Adrenal gland (tissue), 12 donors: ENCODE data around the gene PRDM10. TPM values are rescaled to one million over a fixed set of nuclear protein-coding genes. Genes with fewer than 3 reads are reported as not detected.

Experiments
- DNase-seq, 7 donors: peaks; one replicate each; pipeline ENCODE4 v3.0.0-alpha.2; 2019 to 2020
- H3K27ac ChIP-seq, 5 donors: fragments of 200-600 bp; sonication (generic) in 4 of 5; 1 replicate in 3 of 5; 2 replicates in 2 of 5; pipeline versions ENCODE4 v1.5.1 to v1.8.0; 2016 to 2020; ENCODE audit warnings: mild to moderate bottlenecking in 1 of 5
- H3K27me3 ChIP-seq: fragments of 200-600 bp; 2 replicates; pipeline ENCODE4 v1.8.0; 2021
- H3K36me3 ChIP-seq, 2 donors: fragments of 200-600 bp; replicated peaks in 1 of 2; 1 replicate in 1 of 2; 2 replicates in 1 of 2; pipeline versions ENCODE4 v1.5.1 to v1.8.0; 2018 to 2022
- H3K4me1 ChIP-seq, 2 donors: fragments of 200-600 bp; replicated peaks in 1 of 2; 1 replicate in 1 of 2; 2 replicates in 1 of 2; pipeline versions ENCODE4 v1.5.1 to v1.8.0; 2018 to 2021
- H3K4me3 ChIP-seq, 4 donors: fragments of 200-600 bp; sonication (generic) in 3 of 4; one replicate each; pipeline ENCODE4 v1.5.1; 2016 to 2018
- H3K9me3 ChIP-seq, 3 donors: fragments of 200-600 bp; sonication (generic) in 1 of 3; replicated peaks in 1 of 3; 1 replicate in 2 of 3; 2 replicates in 1 of 3; pipeline versions ENCODE4 v1.5.1 to v1.8.0; 2016 to 2021
- POLR2A ChIP-seq, 2 donors: fragments of 450-650 bp; IDR thresholded peaks; one replicate each; pipeline ENCODE4 v1.6.1; 2017; ENCODE audit warnings: antibody characterized with exemption in 2 of 2, mild to moderate bottlenecking in 2 of 2, moderate library complexity in 1 of 2
- WGBS, 4 donors: extraction: QIAGEN DNeasy Blood & Tissue Kit in 2 of 4; methylation state at CpG; one replicate each; pipeline versions ENCODE4 v1.1.5 to v1.1.7; 2013 to 2017; 5-methylcytosine and 5-hydroxymethylcytosine counted together
- intact Hi-C, 2 donors: fragments of 100-400 bp; cut with DNase I; formaldehyde crosslinking; loops; one replicate each; pipeline versions ENCODE4 v1.14.1 to v1.15.0; 2022 to 2023
- polyA plus RNA-seq, 3 donors: library from polyadenylated mRNA; stranded (reverse); fragments of 200-250 nt in 2 of 3; fragments of 350-450 nt in 1 of 3; fragmentation: Illumina TruSeq in 1 of 3; extraction: RNeasy Lipid Tissue Mini Kit (QIAGEN cat#74804) in 1 of 3; gene quantifications; one replicate each; pipeline ENCODE4 v1.2.3, GENCODE V29; 2013 to 2014
- total RNA-seq, 9 donors: library from RNA; depleted of rRNA in 4 of 9; stranded (reverse); fragments of >200 nt in 4 of 9; fragments of 120-200 nt in 1 of 9; fragmentation: NEBNext Ultra II Directional in 1 of 9; extraction: Animal tissue kit (Norgen Biotek cat#: 25700) in 1 of 9; gene quantifications; one replicate each; pipeline versions ENCODE4 v1.1.0 to v1.2.4, GENCODE V29; 2013 to 2023
- TF ChIP-seq, protein P1 (sequence below), 6 experiments: fragments of 450-650 bp in 4 of 6; fragments of 200-600 bp in 2 of 6; sonication (generic) in 1 of 6; IDR thresholded peaks; 1 replicate in 5 of 6; 2 replicates in 1 of 6; pipeline versions ENCODE4 v1.5.1 to v1.8.0; 2016 to 2021; ENCODE audit warnings: antibody characterized with exemption in 6 of 6, mild to moderate bottlenecking in 2 of 6, moderate library complexity in 1 of 6
- donor health status: healthy with polysubstance abuse.
- donor health status: Bipolar disorder and iron deficiency.
- donor health status: DM: yes; HTN: yes; CAD: no.
- donor health status: DM: no; HTN: no; CAD: no.
- donor health status: DM: no; HTN: no; CAD: no.
- donor health status: DM: yes; HTN: yes; CAD: no.

PRDM10 gene
- total and polyA plus RNA-seq, 12 donors: 2.3 to 10.1 (median 6.4) TPM

DNA sequence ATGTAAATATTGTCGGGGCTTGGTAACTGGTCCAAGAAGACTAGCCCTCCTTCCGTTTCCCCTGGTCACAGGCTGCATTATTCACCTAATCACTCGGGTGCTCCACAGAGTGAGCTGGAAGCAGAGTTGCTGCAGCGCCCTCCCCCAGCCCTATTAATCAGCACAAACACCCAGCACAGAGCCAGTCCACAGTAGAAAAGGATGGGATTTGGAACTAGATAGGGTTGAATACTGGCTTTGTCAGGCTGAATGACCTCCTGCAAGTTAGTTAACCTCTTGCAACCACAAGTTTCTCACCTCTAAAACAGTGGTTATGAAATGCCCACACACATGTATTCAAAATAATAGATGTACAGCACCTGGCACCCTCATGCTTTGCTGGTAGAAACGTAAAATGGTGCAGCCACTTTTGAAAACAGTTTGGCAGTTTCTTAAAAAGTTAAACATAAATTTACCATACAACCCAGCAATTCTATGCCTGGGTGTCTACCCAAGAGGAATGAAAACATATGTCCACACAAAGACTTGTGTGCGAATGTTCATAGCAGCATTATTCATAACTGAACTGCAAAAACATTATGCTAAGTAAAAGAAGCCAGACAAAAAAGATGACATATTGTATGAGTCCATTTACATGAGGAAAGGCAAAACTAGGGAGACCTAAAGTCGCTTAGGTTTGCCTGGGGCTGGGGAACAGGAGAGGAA lies 35.4 kb upstream of the PRDM10 start:
- Histone ChIP-seq H3K27ac (no peak overlapping the region), H3K27me3 (no peaks in the 10 kb centered on the region), H3K9me3 (no peaks in the 10 kb centered on the region), H3K4me1 (no peaks in the 10 kb centered on the region), H3K4me3 (no peak overlapping the region), H3K36me3 (no peaks in the 10 kb centered on the region)
- TF ChIP-seq, protein P1, sequence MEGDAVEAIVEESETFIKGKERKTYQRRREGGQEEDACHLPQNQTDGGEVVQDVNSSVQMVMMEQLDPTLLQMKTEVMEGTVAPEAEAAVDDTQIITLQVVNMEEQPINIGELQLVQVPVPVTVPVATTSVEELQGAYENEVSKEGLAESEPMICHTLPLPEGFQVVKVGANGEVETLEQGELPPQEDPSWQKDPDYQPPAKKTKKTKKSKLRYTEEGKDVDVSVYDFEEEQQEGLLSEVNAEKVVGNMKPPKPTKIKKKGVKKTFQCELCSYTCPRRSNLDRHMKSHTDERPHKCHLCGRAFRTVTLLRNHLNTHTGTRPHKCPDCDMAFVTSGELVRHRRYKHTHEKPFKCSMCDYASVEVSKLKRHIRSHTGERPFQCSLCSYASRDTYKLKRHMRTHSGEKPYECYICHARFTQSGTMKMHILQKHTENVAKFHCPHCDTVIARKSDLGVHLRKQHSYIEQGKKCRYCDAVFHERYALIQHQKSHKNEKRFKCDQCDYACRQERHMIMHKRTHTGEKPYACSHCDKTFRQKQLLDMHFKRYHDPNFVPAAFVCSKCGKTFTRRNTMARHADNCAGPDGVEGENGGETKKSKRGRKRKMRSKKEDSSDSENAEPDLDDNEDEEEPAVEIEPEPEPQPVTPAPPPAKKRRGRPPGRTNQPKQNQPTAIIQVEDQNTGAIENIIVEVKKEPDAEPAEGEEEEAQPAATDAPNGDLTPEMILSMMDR (IDR thresholded peaks at IDR 0.05): no peak
- TF ChIP-seq POLR2A (IDR thresholded peaks at IDR 0.05): no peak
- intact Hi-C loops: no loop called here
- 51 to 58% (median 54%) methylated on average over 7 of the region's 7 CpGs for WGBS, 4 donors
- DNase-seq: no peak

DNA sequence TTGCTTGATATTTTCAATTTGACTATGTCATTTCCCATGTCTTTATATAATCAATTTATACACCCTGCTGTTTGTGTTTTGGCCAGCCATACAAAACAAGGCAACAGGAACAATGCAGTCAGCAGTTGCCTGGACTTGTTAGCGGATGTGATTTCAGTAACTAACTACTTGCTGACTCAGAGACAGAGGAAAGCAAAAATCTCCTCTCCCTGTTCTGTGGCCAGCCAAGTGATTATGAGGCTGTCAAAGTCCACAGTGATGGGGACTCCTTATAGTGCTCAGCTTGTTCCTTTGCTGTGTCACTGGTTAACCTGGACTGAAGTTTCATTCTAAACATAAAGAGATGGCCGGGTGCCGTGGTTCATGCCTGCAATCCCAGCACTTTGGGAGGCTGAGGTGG lies 34.4 kb upstream of the PRDM10 start:
- no peak for TF ChIP-seq POLR2A (IDR thresholded peaks at IDR 0.05)
- TF ChIP-seq, protein P1 (IDR thresholded peaks at IDR 0.05): no peak
- intact Hi-C loops: no loop called here
- WGBS, 4 donors: 67 to 80% (median 73%) methylated on average over 3 of the region's 3 CpGs
- Histone ChIP-seq H3K9me3 (no peaks in the 10 kb centered on the region), H3K27ac (no peak overlapping the region), H3K4me1 (no peaks in the 10 kb centered on the region), H3K4me3 (no peak overlapping the region), H3K27me3 (no peaks in the 10 kb centered on the region), H3K36me3 (no peaks in the 10 kb centered on the region)
- no peak for DNase-seq

DNA sequence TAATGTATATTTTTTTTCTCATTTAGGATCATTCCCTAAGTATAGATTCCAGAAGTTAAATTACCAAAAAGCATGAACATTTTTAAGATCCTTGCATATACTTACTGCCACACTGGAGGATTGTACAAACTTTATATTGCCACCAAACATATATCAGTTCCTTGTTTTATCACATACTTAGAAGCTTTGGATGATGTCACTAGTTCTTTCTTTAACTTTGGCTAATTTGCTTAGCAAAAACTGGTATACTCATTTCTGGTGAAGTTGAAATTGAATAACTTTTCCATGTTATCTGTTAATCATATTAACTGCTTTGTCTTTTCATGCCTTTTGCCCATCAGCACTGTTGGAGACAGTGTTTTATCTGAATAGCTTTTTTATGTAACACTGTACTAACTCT lies 31.6 kb upstream of the PRDM10 start:
- Histone ChIP-seq H3K27ac (no peak overlapping the region), H3K4me1 (no peaks in the 10 kb centered on the region), H3K4me3 (no peak overlapping the region), H3K36me3 (no peaks in the 10 kb centered on the region), H3K27me3 (no peaks in the 10 kb centered on the region), H3K9me3 (no peaks in the 10 kb centered on the region)
- TF ChIP-seq, protein P1 (IDR thresholded peaks at IDR 0.05): no peak
- no peak for TF ChIP-seq POLR2A (IDR thresholded peaks at IDR 0.05)
- intact Hi-C loops: no loop called here
- DNase-seq: no peak

DNA sequence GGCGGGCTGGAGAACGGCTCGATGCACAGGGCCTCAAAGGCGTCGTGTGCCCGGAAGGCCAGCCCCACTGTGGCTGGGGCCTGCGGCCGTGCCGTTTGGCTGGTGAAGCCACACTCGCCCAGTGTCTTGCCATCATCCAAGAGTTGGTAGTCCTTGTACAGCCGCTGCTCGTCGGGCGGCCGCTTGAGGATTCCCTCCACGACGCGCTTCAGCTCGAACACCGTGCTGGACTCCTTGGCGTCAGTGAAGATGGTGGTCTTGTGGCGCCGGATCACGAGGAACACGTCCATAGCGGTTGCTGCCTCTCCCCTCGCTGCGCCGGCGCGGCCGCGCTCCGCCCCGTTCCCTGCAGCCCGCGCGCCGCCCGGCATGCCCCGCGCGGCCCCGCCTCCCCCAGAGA lies 30.3 kb upstream of the PRDM10 start:
- Histone ChIP-seq H3K27me3 (no peaks in the 10 kb centered on the region), H3K36me3 (no peaks in the 10 kb centered on the region), H3K4me1 (no peaks in the 10 kb centered on the region), H3K27ac (no peak overlapping the region), H3K4me3 (no peak overlapping the region), H3K9me3 (no peaks in the 10 kb centered on the region)
- 89 to 95% (median 93%) methylated on average over 44 of the region's 44 CpGs for WGBS, 4 donors
- TF ChIP-seq, protein P1 (IDR thresholded peaks at IDR 0.05): no peak
- no peak for TF ChIP-seq POLR2A (IDR thresholded peaks at IDR 0.05)
- intact Hi-C loops: no loop called here
- DNase-seq: no peak
